HS-5 (cell line): ENCODE data around the gene LCE1A.
A peak's percentile ranks its signal among the peaks of the same experiment; 100 is the strongest.

Source experiments
- DNase-seq: peaks from one replicate; pipeline ENCODE4 v3.0.0-alpha.2; 2012; ENCODE audit warnings: low read depth

LCE1A gene, protein sequence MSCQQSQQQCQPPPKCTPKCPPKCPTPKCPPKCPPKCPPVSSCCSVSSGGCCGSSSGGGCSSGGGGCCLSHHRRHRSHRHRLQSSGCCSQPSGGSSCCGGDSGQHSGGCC

GRCh38 chr1:152827173-152827572, at the start of gene LCE1A:
TSS of gene LCE1A (plus strand) at chr1:152827473. CDS start at chr1:152827473, 0 bp downstream.
- DNase-seq: no peak

GRCh38 chr1:152777510-152778137, 49.6 kb upstream of the LCE1A start:
- DNase-seq: no peak

DNA sequence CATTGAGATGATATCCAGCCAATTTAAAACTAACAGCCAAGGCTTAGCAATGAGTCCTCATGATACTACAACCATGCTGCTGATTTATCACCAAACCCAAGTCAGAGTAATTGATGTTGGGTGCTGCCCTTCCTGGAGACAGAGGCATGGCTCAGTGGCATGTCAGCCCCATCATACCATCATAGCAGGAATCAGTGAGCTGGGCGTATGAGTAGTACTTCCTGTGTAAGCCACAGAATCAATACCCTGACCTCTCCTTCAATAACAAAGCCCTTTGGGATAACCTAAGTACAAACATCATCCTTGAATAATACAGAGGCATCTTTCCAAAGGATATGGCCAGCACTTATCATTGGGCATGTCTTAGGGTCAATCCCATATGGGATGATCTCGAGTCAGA, 44.2 kb upstream of the LCE1A start:
- peak; percentile 76 for DNase-seq

- DNase-seq: no peak
These were observed 41.2 kb upstream of the LCE1A start, which contains the start of gene LCE1E for GRCh38 chr1:152786077-152786476. TSS of gene LCE1E (plus strand) at chr1:152786257. CDS start at chr1:152787300, 1,043 bp downstream.

GRCh38 chr1:152795686-152796085, 31.6 kb upstream of the LCE1A start:
- no peak for DNase-seq

DNA sequence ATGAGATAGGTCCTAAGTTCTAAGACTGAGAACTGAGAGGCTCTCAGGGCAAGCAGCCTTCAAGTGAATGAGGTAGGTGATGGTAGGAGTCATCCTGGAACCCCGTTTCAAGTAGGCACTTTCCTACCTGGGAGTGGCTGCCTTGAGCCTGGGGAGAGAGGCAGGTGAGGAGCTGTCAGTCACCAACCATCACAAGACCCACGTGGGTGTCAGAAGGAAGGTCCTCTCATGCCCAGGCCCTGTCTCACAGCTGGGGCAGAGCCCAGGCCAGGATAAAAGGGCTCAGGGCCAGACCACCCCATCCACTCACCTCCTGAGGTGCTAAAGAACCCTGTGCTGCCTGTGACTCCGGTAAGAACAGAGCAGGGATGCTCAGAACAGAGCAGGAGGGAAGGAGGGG, 30.9 kb upstream of the LCE1A start, which contains the start of gene LCE1D:
LCE1D (plus strand) TSS at position 301 of the 400 bp plus-strand sequence. CDS start 1,074 bp downstream, outside the sequence.
- no peak for DNase-seq

DNA sequence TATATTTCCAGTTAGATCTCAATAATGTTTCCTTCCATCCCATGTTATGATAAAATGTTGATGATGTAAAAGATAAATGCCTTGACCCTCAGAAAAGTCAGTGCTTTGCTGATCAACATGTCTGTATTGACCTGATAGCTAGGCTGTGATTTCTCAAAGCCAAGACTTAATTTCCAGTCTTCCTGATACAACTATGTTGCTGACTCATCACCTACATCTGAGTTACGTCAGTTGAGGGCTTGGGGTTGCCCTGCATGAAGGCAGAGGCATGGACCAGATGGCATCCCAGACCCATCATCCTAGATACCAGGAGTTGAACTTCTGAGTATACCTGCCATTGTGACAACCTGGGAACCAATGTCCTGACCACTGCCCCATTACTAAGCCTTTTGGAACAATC, 25.9 kb upstream of the LCE1A start:
- no peak for DNase-seq

DNA sequence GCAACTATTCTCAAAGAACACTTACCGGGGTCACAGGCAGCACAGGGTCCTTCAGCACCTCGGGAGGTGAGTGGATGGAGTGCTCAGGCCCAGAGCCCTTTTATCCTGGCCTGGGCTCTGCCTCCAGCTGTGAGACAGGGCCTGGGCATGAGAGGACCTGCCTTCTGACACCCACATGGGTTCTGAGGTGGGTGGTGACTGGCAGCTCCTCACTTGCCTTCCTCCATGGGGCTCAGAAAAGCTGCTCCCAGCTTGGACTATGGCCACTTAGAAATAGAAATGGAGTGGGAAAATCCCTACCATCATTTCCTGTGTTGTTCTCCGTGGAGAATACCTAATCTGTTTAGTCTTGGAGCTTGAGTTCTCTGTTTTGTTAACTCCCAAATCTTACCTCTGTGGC, 20.7 kb upstream of the LCE1A start, which contains the start of gene LCE1C:
LCE1C (minus strand) TSS at position 76 of the 400 bp plus-strand sequence. CDS start 1,173 bp downstream, outside the sequence.
- DNase-seq: no peak

- no peak for DNase-seq
These were observed 16.2 kb upstream of the LCE1A start for GRCh38 chr1:152811050-152811449.

DNA sequence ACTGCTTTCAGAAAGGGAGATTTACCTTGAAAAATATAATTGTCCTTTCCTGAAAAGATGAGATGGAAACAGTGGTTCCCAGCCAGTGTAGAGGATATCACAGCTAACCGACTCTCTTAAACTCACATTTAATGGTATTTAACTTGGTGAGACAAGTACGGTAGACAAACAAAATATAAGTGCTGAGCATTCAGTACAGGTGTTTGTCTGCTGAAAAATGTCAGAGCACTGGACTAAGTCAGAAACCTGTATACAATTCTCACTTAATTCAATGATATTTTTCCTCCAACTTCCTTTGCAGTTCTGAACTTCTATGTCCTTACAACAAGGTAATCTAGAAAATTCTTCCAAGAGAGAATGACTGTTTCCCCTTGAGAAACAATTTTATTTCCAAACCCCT, 15.6 kb upstream of the LCE1A start, which contains the start of gene LCE1B:
LCE1B (plus strand) TSS at position 301 of the 400 bp plus-strand sequence. CDS start 476 bp downstream, outside the sequence.
- no peak for DNase-seq

- DNase-seq: no peak
These were observed 10.0 kb upstream of the LCE1A start for GRCh38 chr1:152817309-152817708.

- no peak for DNase-seq
These were observed 4.0 kb upstream of the LCE1A start for GRCh38 chr1:152823294-152823693.

- no peak for DNase-seq
These were observed 2.3 kb upstream of the LCE1A start for GRCh38 chr1:152824964-152825363.

- DNase-seq: no peak
These were observed 9.6 kb downstream of the LCE1A start for GRCh38 chr1:152836870-152837269.

DNA sequence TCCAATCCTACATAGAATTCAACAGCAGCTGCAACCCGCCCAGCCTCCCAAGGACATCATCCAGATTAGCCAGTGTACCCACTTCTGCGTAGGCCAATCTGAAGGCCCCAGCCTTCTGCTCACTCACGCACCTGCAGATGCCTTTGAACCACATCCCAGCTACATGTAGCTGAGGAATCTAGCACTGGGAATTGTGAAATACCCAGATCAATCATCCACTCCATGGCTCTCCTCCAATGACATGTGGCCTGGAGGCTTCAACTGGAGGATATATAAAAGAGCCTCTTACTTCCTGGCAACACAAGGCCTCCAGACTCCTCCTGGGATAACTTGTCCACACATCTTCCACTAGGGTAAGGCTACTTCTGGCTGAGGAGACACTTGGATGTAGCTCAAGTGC, 15.3 kb downstream of the LCE1A start, which contains the start of gene LCE6A:
LCE6A (plus strand) TSS at position 301 of the 400 bp plus-strand sequence. CDS start 665 bp downstream, outside the sequence.
- DNase-seq: no peak

DNA sequence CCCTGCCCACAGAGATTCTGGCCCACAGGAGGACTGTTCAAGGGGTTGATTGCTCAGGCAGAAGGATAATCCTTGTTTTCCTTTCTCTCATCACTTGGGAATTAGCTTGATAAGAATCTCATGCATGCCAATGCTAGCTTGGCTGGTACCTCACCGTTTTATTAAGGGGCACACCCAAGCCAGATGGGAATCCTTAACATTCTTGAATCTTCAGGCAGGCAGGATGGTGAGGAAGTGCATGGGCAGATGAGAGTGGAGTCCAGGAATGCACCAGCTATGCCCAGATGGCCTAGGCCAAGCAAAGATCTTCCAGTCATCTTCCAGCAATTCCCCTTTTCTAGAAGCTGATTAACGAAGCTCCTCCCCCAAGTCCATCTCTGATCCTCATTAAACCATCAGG, 28.4 kb downstream of the LCE1A start:
- peak; percentile 86 for DNase-seq

GRCh38 chr1:152858062-152858461, 30.8 kb downstream of the LCE1A start:
- no peak for DNase-seq

DNA sequence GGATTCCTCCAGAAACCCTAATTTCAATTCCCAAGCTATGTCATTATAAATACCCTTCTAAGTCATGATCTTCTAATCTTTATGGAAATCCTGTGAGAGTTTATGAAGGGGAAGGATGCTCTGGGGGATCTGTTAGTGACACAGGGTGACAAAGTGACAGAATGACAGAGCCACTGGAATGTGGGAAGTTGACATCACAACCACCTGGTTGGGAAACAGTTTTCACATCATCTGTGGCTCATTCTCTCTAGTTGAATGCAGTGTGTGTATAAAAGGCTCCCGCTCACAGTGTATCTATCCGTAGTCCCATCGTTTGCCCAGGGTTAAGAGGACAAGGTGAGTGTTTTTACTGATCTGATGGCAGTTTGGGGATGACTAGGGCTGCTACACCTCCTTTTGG, 32.4 kb downstream of the LCE1A start, which contains the start of gene LCE7A:
LCE7A (plus strand) TSS at position 301 of the 400 bp plus-strand sequence. CDS start 702 bp downstream, outside the sequence.
- no peak for DNase-seq

GRCh38 chr1:152860129-152860528, 32.9 kb downstream of the LCE1A start:
- no peak for DNase-seq

GRCh38 chr1:152861374-152861773, 34.1 kb downstream of the LCE1A start:
- no peak for DNase-seq

GRCh38 chr1:152864443-152864842, 37.2 kb downstream of the LCE1A start:
- DNase-seq: no peak

DNA sequence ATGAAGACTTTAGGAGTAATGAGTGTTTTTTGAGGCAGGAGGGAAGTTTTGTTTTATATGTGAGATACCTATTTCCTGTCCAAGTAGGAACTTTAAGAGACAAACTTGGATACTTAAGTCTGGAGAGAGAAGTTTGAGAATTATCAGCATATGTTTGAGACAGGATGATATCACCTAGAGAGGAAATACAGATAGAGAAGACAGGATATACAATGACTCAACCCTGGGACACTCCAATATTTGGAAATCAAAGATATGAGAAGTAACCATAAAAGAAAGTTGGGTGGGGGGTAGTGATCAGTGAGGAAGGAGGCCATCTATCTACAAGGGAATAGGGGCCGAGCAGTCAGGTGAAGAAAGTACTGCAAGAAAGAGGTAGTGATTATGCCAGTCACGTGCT, 39.0 kb downstream of the LCE1A start:
- no peak for DNase-seq

DNA sequence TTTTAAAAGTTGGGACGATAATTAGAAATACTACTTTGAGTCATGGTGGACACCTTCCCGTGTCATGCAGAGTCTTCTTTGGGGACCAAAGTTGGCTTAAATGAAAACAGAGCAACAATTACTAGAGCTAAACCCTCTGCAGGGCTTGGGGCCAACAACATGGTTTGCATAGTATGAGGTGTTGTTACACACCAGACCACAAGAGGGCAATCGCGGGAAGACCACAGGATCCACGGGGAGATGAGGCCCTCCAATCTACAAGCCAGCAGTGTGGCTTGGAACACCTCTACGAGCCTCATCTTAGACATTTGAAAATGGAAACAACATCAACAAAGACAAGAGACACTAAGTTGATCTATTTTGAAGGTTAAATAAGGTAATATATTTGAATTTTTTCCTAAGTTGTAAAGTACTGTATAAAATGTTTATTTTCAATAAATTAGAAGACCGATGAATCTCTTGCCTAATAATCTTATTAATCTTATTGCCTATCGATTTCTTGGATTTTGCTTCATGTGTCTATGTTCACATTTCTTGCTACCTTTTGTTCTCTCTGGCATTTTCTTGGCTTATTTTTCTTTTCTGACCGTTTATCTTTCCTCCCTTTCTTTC, 42.6 kb downstream of the LCE1A start:
- DNase-seq: peak; percentile 64
